CD14-positive monocyte (primary cell): ENCODE results near the gene CIP2A. TPM values are rescaled to one million over a fixed set of nuclear protein-coding genes. Genes with fewer than 3 reads are reported as not detected.

ENCODE experiments used
- DNase-seq, 3 donors: peaks; one replicate each; pipeline ENCODE4 v3.0.0-alpha.2; 2011 to 2022
- H2AFZ ChIP-seq: 2 replicates; pipeline ENCODE4 v1.6.0; 2012; ENCODE audit warnings: mild to moderate bottlenecking, low read depth, low read length, inconsistent platforms; ENCODE audit not compliant: insufficient read depth, poor library complexity, severe bottlenecking
- H3K27ac ChIP-seq, 2 donors: 1 replicate in 1 of 2; 2 replicates in 1 of 2; pipeline ENCODE4 v1.5.1; 2012 to 2013; ENCODE audit warnings: low read length in 2 of 2, control low read depth in 1 of 2, inconsistent platforms in 1 of 2, low read depth in 1 of 2, mild to moderate bottlenecking in 1 of 2
- H3K27me3 ChIP-seq, 2 donors: one replicate each; pipeline versions ENCODE4 v1.6.0 to v1.6.1; 2011 to 2013; ENCODE audit warnings: low read length in 2 of 2; ENCODE audit not compliant: control insufficient read depth in 2 of 2, insufficient read depth in 2 of 2
- H3K36me3 ChIP-seq, 2 donors: replicated peaks in 1 of 2; 1 replicate in 1 of 2; 2 replicates in 1 of 2; pipeline versions ENCODE4 v1.5.1 to v1.6.1; 2012 to 2013; ENCODE audit warnings: low read length in 2 of 2, control low read depth in 1 of 2, inconsistent platforms in 1 of 2, mild to moderate bottlenecking in 1 of 2; ENCODE audit not compliant: insufficient read depth in 2 of 2, control insufficient read depth in 1 of 2
- H3K4me1 ChIP-seq, 2 donors: 1 replicate in 1 of 2; 2 replicates in 1 of 2; pipeline versions ENCODE4 v1.5.1 to v1.6.1; 2012 to 2013; ENCODE audit warnings: low read length in 2 of 2, control low read depth in 1 of 2, inconsistent platforms in 1 of 2, mild to moderate bottlenecking in 1 of 2, moderate library complexity in 1 of 2; ENCODE audit not compliant: insufficient read depth in 2 of 2, control insufficient read depth in 1 of 2
- H3K4me2 ChIP-seq: replicated peaks from 2 replicates; pipeline ENCODE3; 2012; ENCODE audit warnings: low read length, moderate library complexity, mild to moderate bottlenecking; ENCODE audit not compliant: poor library complexity, severe bottlenecking; ENCODE audit errors: extremely low read depth
- H3K4me3 ChIP-seq, 3 experiments: fragments of 200-600 bp in 1 of 3; sonication (generic) in 1 of 3; replicated peaks in 1 of 3; 1 replicate in 2 of 3; 2 replicates in 1 of 3; pipeline ENCODE4 v1.5.1; 2011 to 2013; ENCODE audit warnings: low read length in 3 of 3, mild to moderate bottlenecking in 3 of 3, control low read depth in 2 of 3, low read depth in 2 of 3, inconsistent platforms in 1 of 3, moderate library complexity in 1 of 3
- H3K79me2 ChIP-seq: 2 replicates; pipeline ENCODE4 v1.6.0; 2012; ENCODE audit warnings: mild to moderate bottlenecking, control low read depth, inconsistent platforms, low read length, moderate library complexity; ENCODE audit not compliant: insufficient read depth
- H3K9ac ChIP-seq: 2 replicates; pipeline ENCODE4 v1.6.0; 2017; ENCODE audit warnings: low read length, mild to moderate bottlenecking; ENCODE audit not compliant: insufficient read depth, poor library complexity, severe bottlenecking
- H3K9me3 ChIP-seq, 2 donors: replicated peaks in 1 of 2; 1 replicate in 1 of 2; 2 replicates in 1 of 2; pipeline versions ENCODE4 v1.5.1 to v1.6.1; 2012 to 2013; ENCODE audit warnings: low read length in 2 of 2, control low read depth in 1 of 2; ENCODE audit not compliant: control insufficient read depth in 1 of 2, insufficient read depth in 1 of 2
- H4K20me1 ChIP-seq: 2 replicates; pipeline ENCODE4 v1.6.0; 2012; ENCODE audit warnings: mild to moderate bottlenecking, low read length, control low read depth, moderate library complexity; ENCODE audit not compliant: insufficient read depth
- H3K27ac Mint-ChIP-seq, 7 donors: one replicate each; pipeline ENCODE4 v1.8.0; 2020; ENCODE audit warnings: mild to moderate bottlenecking in 7 of 7, mixed read lengths in 7 of 7, moderate library complexity in 6 of 7, inconsistent platforms in 2 of 7
- H3K27me3 Mint-ChIP-seq, 3 donors: one replicate each; pipeline ENCODE4 v1.8.0; 2021 to 2022; ENCODE audit warnings: low read depth in 3 of 3, mild to moderate bottlenecking in 3 of 3, mixed read lengths in 3 of 3, moderate library complexity in 3 of 3, inconsistent platforms in 1 of 3
- H3K36me3 Mint-ChIP-seq, 2 donors: one replicate each; pipeline ENCODE4 v1.8.0; 2020; ENCODE audit warnings: mixed read lengths in 2 of 2, inconsistent platforms in 1 of 2, mild to moderate bottlenecking in 1 of 2
- H3K4me1 Mint-ChIP-seq: one replicate; pipeline ENCODE4 v1.8.0; 2020; ENCODE audit warnings: mild to moderate bottlenecking, mixed read lengths
- H3K4me3 Mint-ChIP-seq, 2 donors: one replicate each; pipeline ENCODE4 v1.8.0; 2020; ENCODE audit warnings: mild to moderate bottlenecking in 2 of 2, mixed read lengths in 2 of 2, moderate library complexity in 1 of 2
- H3K9me3 Mint-ChIP-seq, 7 donors: one replicate each; pipeline ENCODE4 v1.8.0; 2020 to 2022; ENCODE audit warnings: mixed read lengths in 7 of 7, mild to moderate bottlenecking in 6 of 7, moderate library complexity in 6 of 7, inconsistent platforms in 2 of 7
- CTCF ChIP-seq: fragments of 200-600 bp; IDR thresholded peaks from one replicate; pipeline ENCODE4 v1.8.0; 2022; ENCODE audit warnings: antibody characterized with exemption, mild to moderate bottlenecking
- WGBS: methylation state at CpG from one replicate; pipeline ENCODE4 v1.1.5; 2013; ENCODE audit warnings: missing lambda C conversion rate; ENCODE audit not compliant: insufficient coverage; 5-methylcytosine and 5-hydroxymethylcytosine counted together
- intact Hi-C, 2 donors: fragments of 100-400 bp; cut with micrococcal nuclease; formaldehyde crosslinking; loops; one replicate each; pipeline versions ENCODE4 v1.15.0 to v1.15.1; 2023
- polyA plus RNA-seq, 3 donors: library from polyadenylated mRNA; depleted of rRNA in 1 of 3; unstranded in 2 of 3; stranded (reverse) in 1 of 3; fragments of 300-500 nt in 2 of 3; fragments of >200 nt in 1 of 3; fragmentation: Illumina TruSeq in 2 of 3; gene quantifications; 1 replicate in 2 of 3; 2 replicates in 1 of 3; pipeline ENCODE4 v1.2.3, GENCODE V29; 2012 to 2021

Gene CIP2A
- polyA plus RNA-seq, 3 donors: 0.57 to 5.0 (median 1.3) TPM

- Histone ChIP-seq H3K9ac (no peak overlapping the region), H3K4me1 (no peaks in the 10 kb centered on the region), H3K27me3 (no peaks in the 10 kb centered on the region), H3K79me2 (no peaks in the 10 kb centered on the region), H3K36me3 (no peaks in the 10 kb centered on the region), H3K4me2 (no peak overlapping the region), H3K9me3 (no peaks in the 10 kb centered on the region), H3K4me3 (no peak overlapping the region), H4K20me1 (no peaks in the 10 kb centered on the region), H2AFZ (no peak overlapping the region), H3K27ac (no peak overlapping the region)
- TF ChIP-seq CTCF: no peak
- intact Hi-C loops: no loop called here
- H3K4me3 Mint-ChIP-seq: no peak overlapping the region
- H3K27ac Mint-ChIP-seq: no peak overlapping the region
- DNase-seq: no peak
- 84% methylated on average over 2 of the region's 3 CpGs for WGBS
- H3K36me3 Mint-ChIP-seq: no peaks in the 10 kb centered on the region
- H3K4me1 Mint-ChIP-seq: no peaks in the 10 kb centered on the region
- H3K9me3 Mint-ChIP-seq: peaks cover 0 to 3% (median 0%) of the 10 kb centered on the region in 7 donors
- peaks cover 0 to 4% (median 0%) of the 10 kb centered on the region in 3 donors for H3K27me3 Mint-ChIP-seq
Observed at GRCh38 chr3:108513961-108514360, 75.3 kb downstream of the CIP2A start.

- Mint-ChIP-seq H3K27ac (no peak overlapping the region), H3K9me3 (peaks cover 0 to 3% (median 0%) of the 10 kb centered on the region in 7 donors), H3K4me1 (no peaks in the 10 kb centered on the region), H3K27me3 (peaks cover 0 to 4% (median 0%) of the 10 kb centered on the region in 3 donors), H3K4me3 (no peak overlapping the region), H3K36me3 (no peaks in the 10 kb centered on the region)
- H3K79me2 ChIP-seq: no peaks in the 10 kb centered on the region
- H3K27me3 ChIP-seq: no peaks in the 10 kb centered on the region
- no peaks in the 10 kb centered on the region for H3K9me3 ChIP-seq
- DNase-seq: no peak
- no peak overlapping the region for H2AFZ ChIP-seq
- no peak overlapping the region for H3K4me2 ChIP-seq
- no peaks in the 10 kb centered on the region for H3K4me1 ChIP-seq
- H3K36me3 ChIP-seq: no peaks in the 10 kb centered on the region
- H3K4me3 ChIP-seq: no peak overlapping the region
- no peaks in the 10 kb centered on the region for H4K20me1 ChIP-seq
- no peak for TF ChIP-seq CTCF
- H3K27ac ChIP-seq: no peak overlapping the region
- intact Hi-C loops: no loop called here
- no CpG with 5 or more reads among the region's 2 CpGs for WGBS
- H3K9ac ChIP-seq: no peak overlapping the region
Observed at GRCh38 chr3:108512671-108513070, 76.6 kb downstream of the CIP2A start.
